ENCODE results near the gene SPTBN4.
A peak's percentile ranks its signal among the peaks of the same experiment; 100 is the strongest.

GRCh38 chr19:40576585-40577451 lies 110.0 kb downstream of the SPTBN4 start, which contains the start of gene SHKBP1:
- TF ChIP-seq ZBTB7A (tag by site-specific recombination; IDR thresholded peaks at IDR 0.05; ENCODE audit: low read depth) (no peak; the same call in 1 of the 2 replicates), ZNF26 (tag by site-specific recombination; IDR thresholded peaks at IDR 0.05) (no peak), KLF1 (tag by site-specific recombination; IDR thresholded peaks at IDR 0.05) (peak; percentile 61), CTCF (tag by site-specific recombination; IDR thresholded peaks at IDR 0.05) (no peak), ZBTB20 (tag by site-specific recombination; IDR thresholded peaks at IDR 0.05) (no peak; the same call in 1 of the 2 replicates), ZFP41 (tag by site-specific recombination; IDR thresholded peaks at IDR 0.05; ENCODE audit: borderline replicate concordance) (no peak), ZNF629 (tag by site-specific recombination; IDR thresholded peaks at IDR 0.05) (peak; percentile 37; the same call in 1 of the 2 replicates), ZNF501 (tag by site-specific recombination; IDR thresholded peaks at IDR 0.05) (peak; percentile 86), ZNF48 (tag by site-specific recombination; IDR thresholded peaks at IDR 0.05) (no peak), MYNN (tag by site-specific recombination; IDR thresholded peaks at IDR 0.05; ENCODE audit: borderline replicate concordance) (no peak), ZNF138 (tag by site-specific recombination; IDR thresholded peaks at IDR 0.05; ENCODE audit: borderline replicate concordance) (no peak), ZNF426 (tag by site-specific recombination; IDR thresholded peaks at IDR 0.05) (no peak)

Data from HEK293 (cell line).